GM12801 (cell line): ENCODE data around the gene ING3.

ENCODE experiments used
- CTCF ChIP-seq: IDR thresholded peaks from one replicate; pipeline ENCODE4 v1.5.1; 2011; ENCODE audit warnings: control low read depth; ENCODE audit not compliant: insufficient read length; ENCODE audit errors: extremely low read depth

ING3 gene

GRCh38 chr7:121006711-121007315, 56.2 kb downstream of the ING3 start:
- TF ChIP-seq CTCF = no peak

GRCh38 chr7:121008816-121009215, 58.2 kb downstream of the ING3 start:
- no peak for TF ChIP-seq CTCF

DNA sequence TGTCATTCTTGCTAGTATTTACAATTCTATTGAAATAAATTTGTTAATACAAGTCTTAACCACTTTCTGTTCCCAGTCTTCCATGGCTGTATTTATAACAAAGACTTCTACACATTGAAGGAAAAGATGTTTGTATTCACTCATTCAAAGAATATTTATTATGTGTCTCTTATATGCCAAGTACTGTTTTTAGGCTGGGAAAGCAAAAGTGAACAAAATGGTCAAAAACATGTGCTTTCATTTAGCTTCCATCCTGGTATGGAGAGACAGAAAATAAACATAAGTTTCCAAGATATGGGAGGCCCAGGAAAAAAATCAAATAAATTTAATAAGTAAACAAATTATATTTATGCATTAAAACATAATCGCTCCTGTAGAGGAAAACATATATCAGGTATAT, 60.8 kb downstream of the ING3 start:
- no peak for TF ChIP-seq CTCF

DNA sequence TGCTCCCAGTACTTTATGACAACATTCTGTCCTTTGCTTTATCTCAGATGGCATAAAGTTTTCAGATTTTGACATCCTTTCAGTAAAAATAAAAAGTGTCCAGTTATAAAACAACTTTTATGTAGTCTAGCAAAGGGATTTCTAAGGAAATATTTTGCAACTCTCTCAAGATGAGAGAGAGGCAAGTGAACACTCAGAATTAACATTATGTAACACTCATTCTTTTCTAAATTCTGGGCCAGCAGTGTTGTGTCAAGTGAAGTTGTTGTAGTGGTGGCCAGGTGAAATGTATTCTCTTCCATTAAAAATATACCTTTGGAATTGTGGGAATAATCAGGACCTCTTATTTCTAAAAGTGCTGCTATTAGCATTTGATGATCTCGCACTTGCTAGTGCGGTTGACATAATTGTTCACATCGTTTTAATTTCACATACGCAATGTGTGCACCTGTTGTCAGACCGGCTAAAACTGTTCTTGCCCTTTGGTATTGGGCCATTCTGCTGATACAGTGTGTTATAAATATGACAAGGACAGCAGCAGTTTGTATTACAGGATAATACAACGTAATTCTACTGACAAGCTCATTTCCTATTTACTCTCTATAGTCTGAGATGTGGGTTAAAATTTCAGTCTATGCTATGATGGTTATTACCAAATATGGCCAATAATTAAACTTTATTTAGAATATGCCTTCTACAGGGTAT, 61.7 kb downstream of the ING3 start:
- no peak for TF ChIP-seq CTCF

GRCh38 chr7:121012919-121013318, 62.3 kb downstream of the ING3 start:
- TF ChIP-seq CTCF = no peak

- no peak for TF ChIP-seq CTCF
Measured at GRCh38 chr7:121015560-121015959, 65.0 kb downstream of the ING3 start.

DNA sequence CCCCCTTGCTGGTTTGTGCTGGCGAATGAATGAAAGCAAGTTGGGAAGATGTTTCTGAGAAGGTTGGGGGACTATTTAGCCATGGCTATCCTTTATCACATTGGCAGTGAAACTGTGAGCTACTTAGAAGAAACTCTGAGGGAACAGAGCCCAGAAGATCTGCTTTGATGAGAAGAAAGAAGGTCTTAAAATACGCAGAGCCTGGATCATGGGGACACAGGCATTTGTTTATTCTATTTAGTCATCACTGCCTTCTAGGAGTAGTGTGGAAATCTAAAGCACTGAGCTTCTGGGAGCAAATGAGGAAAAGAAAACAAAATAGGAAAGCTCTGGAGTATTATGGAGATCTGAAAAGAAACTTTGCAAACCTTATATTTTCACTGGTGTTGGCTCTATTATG, 66.4 kb downstream of the ING3 start:
- TF ChIP-seq CTCF = no peak
